ENCODE data around the gene ATP5MG.

- TF ChIP-seq EZH2 (IDR thresholded peaks at IDR 0.05; ENCODE audit: insufficient read depth, poor library complexity, severe bottlenecking) (no peak), EZH2phosphoT487 (IDR thresholded peaks at IDR 0.05; ENCODE audit: insufficient read depth, low read depth) (no peak)
Observed at GRCh38 chr11:118435893-118436624, 34.7 kb downstream of the ATP5MG start, which contains the start of gene KMT2A.

Data from GM23248 (cell line).